Neutrophil (primary cell): ENCODE measurements around the gene CAPN10.
"Not testable (repeated sequence)": the region's sequence is repeated elsewhere in the genome, so short reads cannot be mapped to it uniquely, and the experiment has no call there.

Experiments used
- H3K27ac ChIP-seq: fragments of 200-600 bp; sonication (generic); 2 replicates; pipeline ENCODE4 v1.5.1; 2016; ENCODE audit warnings: mild to moderate bottlenecking, moderate library complexity
- H3K27me3 ChIP-seq: fragments of 200-600 bp; sonication (generic); 2 replicates; pipeline ENCODE4 v1.6.0; 2016; ENCODE audit warnings: mild to moderate bottlenecking
- H3K36me3 ChIP-seq: fragments of 200-600 bp; sonication (generic); 2 replicates; pipeline ENCODE4 v1.5.1; 2017
- H3K4me1 ChIP-seq, 2 experiments: fragments of 200-600 bp in 1 of 2; sonication (generic) in 1 of 2; 1 replicate in 1 of 2; 2 replicates in 1 of 2; pipeline versions ENCODE4 v1.5.1 to v1.6.1; 2013 to 2016; ENCODE audit warnings: low read depth in 1 of 2, low read length in 1 of 2, mild to moderate bottlenecking in 1 of 2, moderate library complexity in 1 of 2; ENCODE audit not compliant: control insufficient read depth in 1 of 2, insufficient read depth in 1 of 2
- H3K4me3 ChIP-seq, 2 experiments: fragments of 200-600 bp in 1 of 2; sonication (generic) in 1 of 2; 1 replicate in 1 of 2; 2 replicates in 1 of 2; pipeline ENCODE4 v1.5.1; 2013 to 2016; ENCODE audit warnings: low read depth in 1 of 2, low read length in 1 of 2, mild to moderate bottlenecking in 1 of 2, moderate library complexity in 1 of 2
- H3K9me3 ChIP-seq: fragments of 200-600 bp; sonication (generic); 2 replicates; pipeline ENCODE4 v1.5.1; 2016
- CTCF ChIP-seq: fragments of 200-600 bp; sonication (generic); IDR thresholded peaks from 2 replicates; pipeline ENCODE4 v1.5.1; 2016; ENCODE audit warnings: antibody characterized with exemption

The CAPN10 gene, protein sequence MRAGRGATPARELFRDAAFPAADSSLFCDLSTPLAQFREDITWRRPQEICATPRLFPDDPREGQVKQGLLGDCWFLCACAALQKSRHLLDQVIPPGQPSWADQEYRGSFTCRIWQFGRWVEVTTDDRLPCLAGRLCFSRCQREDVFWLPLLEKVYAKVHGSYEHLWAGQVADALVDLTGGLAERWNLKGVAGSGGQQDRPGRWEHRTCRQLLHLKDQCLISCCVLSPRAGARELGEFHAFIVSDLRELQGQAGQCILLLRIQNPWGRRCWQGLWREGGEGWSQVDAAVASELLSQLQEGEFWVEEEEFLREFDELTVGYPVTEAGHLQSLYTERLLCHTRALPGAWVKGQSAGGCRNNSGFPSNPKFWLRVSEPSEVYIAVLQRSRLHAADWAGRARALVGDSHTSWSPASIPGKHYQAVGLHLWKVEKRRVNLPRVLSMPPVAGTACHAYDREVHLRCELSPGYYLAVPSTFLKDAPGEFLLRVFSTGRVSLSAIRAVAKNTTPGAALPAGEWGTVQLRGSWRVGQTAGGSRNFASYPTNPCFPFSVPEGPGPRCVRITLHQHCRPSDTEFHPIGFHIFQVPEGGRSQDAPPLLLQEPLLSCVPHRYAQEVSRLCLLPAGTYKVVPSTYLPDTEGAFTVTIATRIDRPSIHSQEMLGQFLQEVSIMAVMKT

GRCh38 chr2:240586198-240586918 is at the start of gene CAPN10:
CAPN10 (plus strand) TSS chr2:240586734; CDS start chr2:240586912, 178 bp downstream.
- Histone ChIP-seq H3K4me1 (peaks cover 32 to 34% of the 10 kb centered on the region in 2 experiments), H3K9me3 (no peaks in the 10 kb centered on the region), H3K27ac (peak within 1 kb of the TSS; percentile 92), H3K36me3 (peaks cover 23% of the 10 kb centered on the region), H3K27me3 (no peaks in the 10 kb centered on the region), H3K4me3 (peak within 1 kb of the TSS; percentile 95 to 96)
- TF ChIP-seq CTCF, result peak; percentile 55

GRCh38 chr2:240538031-240538780 is 48.3 kb upstream of the CAPN10 start:
- no peak for TF ChIP-seq CTCF
- Histone ChIP-seq H3K9me3 (no peaks in the 10 kb centered on the region), H3K4me1 (no peaks in the 10 kb centered on the region), H3K27me3 (no peaks in the 10 kb centered on the region), H3K4me3 (no peak overlapping the region), H3K36me3 (peaks cover 29% of the 10 kb centered on the region), H3K27ac (no peak overlapping the region)

DNA sequence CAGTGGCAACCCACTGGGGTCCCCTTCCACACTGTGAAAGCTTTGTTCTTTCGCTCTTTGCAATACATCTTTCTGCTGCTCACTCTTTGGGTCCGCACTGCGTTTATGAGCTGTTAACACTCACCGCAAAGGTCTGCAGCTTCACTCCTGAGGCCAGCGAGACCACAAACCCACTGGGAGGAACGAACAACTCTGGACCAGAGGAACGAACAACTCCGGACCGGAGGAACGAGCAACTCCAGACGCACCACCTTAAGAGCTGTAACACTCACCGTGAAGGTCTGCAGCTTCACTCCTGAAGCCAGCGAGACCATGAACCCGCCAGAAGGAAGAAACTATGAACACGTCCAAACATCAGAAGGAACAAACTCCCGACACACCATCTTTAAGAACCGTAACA is 47.4 kb upstream of the CAPN10 start:
- not testable (repeated sequence) for H3K27me3 ChIP-seq, H3K27ac ChIP-seq, H3K4me3 ChIP-seq, H3K9me3 ChIP-seq, H3K4me1 ChIP-seq
- peaks cover 29% of the 10 kb centered on the region for H3K36me3 ChIP-seq

DNA sequence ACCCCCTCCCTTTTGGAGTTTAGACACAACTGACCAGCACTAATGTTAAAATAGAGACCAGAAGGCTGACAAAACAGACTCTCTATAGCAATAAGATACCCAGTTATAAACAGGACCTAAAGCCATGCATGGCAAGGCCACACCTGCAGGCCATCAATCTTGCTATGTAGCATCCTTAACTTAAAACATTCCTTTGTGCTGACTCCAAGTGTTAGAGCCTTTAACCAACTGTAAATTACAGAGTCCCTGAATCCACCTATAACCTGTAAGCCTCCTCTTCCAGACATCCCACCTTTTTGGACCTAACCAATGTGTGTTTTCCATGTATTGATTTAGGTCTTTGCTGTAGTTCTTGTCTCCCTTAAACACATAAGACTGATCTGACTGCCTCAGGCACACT is 46.6 kb upstream of the CAPN10 start:
- no peak for TF ChIP-seq CTCF
- H3K4me1 ChIP-seq, result no peaks in the 10 kb centered on the region
- H3K27ac ChIP-seq, result no peak overlapping the region
- H3K36me3 ChIP-seq, result peaks cover 29% of the 10 kb centered on the region
- no peak overlapping the region for H3K4me3 ChIP-seq
- no peaks in the 10 kb centered on the region for H3K27me3 ChIP-seq
- no peaks in the 10 kb centered on the region for H3K9me3 ChIP-seq

GRCh38 chr2:240551288-240551687 is 35.2 kb upstream of the CAPN10 start:
- H3K36me3 ChIP-seq, result peaks cover 24% of the 10 kb centered on the region
- H3K4me3 ChIP-seq, result no peak overlapping the region
- no peaks in the 10 kb centered on the region for H3K9me3 ChIP-seq
- H3K4me1 ChIP-seq, result no peaks in the 10 kb centered on the region
- H3K27me3 ChIP-seq, result no peaks in the 10 kb centered on the region
- TF ChIP-seq CTCF, result no peak
- H3K27ac ChIP-seq, result no peak overlapping the region
